GM12878 (cell line): ENCODE results near the gene USP34. TPM values are rescaled to one million over a fixed set of nuclear protein-coding genes. Genes with fewer than 3 reads are reported as not detected.

Experiments used
- ATAC-seq: fragments of 200-7000 bp; cut with Tn5 transposase; 3 replicates; pipeline ENCODE4 v1.9.1; 2020; ENCODE audit warnings: mild to moderate bottlenecking, moderate library complexity
- BruUV-seq: library from RNA; stranded (reverse); fragments of 400-500 nt; replicated peaks from 2 replicates; lab custom pipeline; 2021; lab: Mats Ljungman, UMichigan
- CTCF ChIA-PET: fragments of 300-600 bp; sonication (Branson Sonifier 250); formaldehyde crosslinking; extraction: SDS; loops from one replicate; lab custom pipeline; 2021; ENCODE audit warnings: inconsistent platforms; lab: Yijun Ruan, JAX
- POLR2A ChIA-PET: fragments of 350-600 bp; formaldehyde crosslinking; extraction: SDS; loops from one replicate; lab custom pipeline; 2021; ENCODE audit warnings: inconsistent platforms; lab: Charles Lee
- RAD21 ChIA-PET: fragments of 300-600 bp; sonication (Branson Sonifier 250); formaldehyde crosslinking; loops from one replicate; lab custom pipeline; 2023; ENCODE audit warnings: antibody characterized with exemption; ENCODE audit not compliant: unreplicated experiment; lab: Charles Lee
- SMC1A ChIA-PET: fragments of 300-600 bp; sonication (Branson Sonifier 250); formaldehyde crosslinking; loops from one replicate; lab custom pipeline; 2023; ENCODE audit not compliant: unreplicated experiment, uncharacterized antibody; lab: Charles Lee
- DNase-seq: peaks from one replicate; pipeline ENCODE4 v3.0.0-alpha.2; 2011; ENCODE audit warnings: low read depth, low spot score
- FAIRE-seq: peaks from 3 replicates; lab custom pipeline; 2011; peaks lifted over from hg19 to GRCh38; lab: Jason Lieb, UNC
- H2AFZ ChIP-seq: 2 replicates; pipeline ENCODE4 v1.6.0; 2011; ENCODE audit warnings: low read depth, low read length, control low read depth; ENCODE audit not compliant: control insufficient read depth
- H3K27ac ChIP-seq: 2 replicates; pipeline ENCODE4 v1.5.1; 2011; ENCODE audit warnings: control low read depth; ENCODE audit not compliant: control insufficient read depth, insufficient read depth
- H3K27me3 ChIP-seq, 2 experiments: replicated peaks in 1 of 2; 2 replicates each; pipeline versions ENCODE4 v1.6.0 to v1.6.1; 2011; ENCODE audit warnings: low read length in 1 of 2; ENCODE audit not compliant: control insufficient read depth in 2 of 2, insufficient read depth in 2 of 2
- H3K36me3 ChIP-seq, 2 experiments: 2 replicates each; pipeline ENCODE4 v1.5.1; 2011; ENCODE audit warnings: low read length in 1 of 2; ENCODE audit not compliant: control insufficient read depth in 2 of 2, insufficient read depth in 2 of 2
- H3K4me1 ChIP-seq: 2 replicates; pipeline ENCODE4 v1.6.1; 2011; ENCODE audit warnings: mild to moderate bottlenecking, low read length, moderate library complexity, mixed read lengths; ENCODE audit not compliant: control insufficient read depth, insufficient read depth
- H3K4me2 ChIP-seq: 2 replicates; pipeline ENCODE4 v1.6.0; 2011; ENCODE audit warnings: control low read depth; ENCODE audit not compliant: control insufficient read depth, insufficient read depth
- H3K4me3 ChIP-seq: fragments of 200-600 bp; sonication (generic); 2 replicates; pipeline ENCODE4 v1.5.1; 2016
- H3K79me2 ChIP-seq: 2 replicates; pipeline ENCODE4 v1.6.0; 2011; ENCODE audit warnings: low read length; ENCODE audit not compliant: control insufficient read depth, insufficient read depth
- H3K9ac ChIP-seq: 2 replicates; pipeline ENCODE4 v1.8.0; 2011; ENCODE audit warnings: low read length, control low read depth, mixed read lengths; ENCODE audit not compliant: control insufficient read depth, insufficient read depth
- H3K9me3 ChIP-seq: replicated peaks from 3 replicates; pipeline ENCODE4 v1.5.1; 2011; ENCODE audit warnings: mild to moderate bottlenecking, low read length; ENCODE audit not compliant: control insufficient read depth, insufficient read depth
- H4K20me1 ChIP-seq: 2 replicates; pipeline ENCODE4 v1.6.0; 2011; ENCODE audit not compliant: control insufficient read depth, insufficient read depth
- BACH1 ChIP-seq: fragments of 450-650 bp; IDR thresholded peaks from 2 replicates; pipeline ENCODE4 v1.6.1; 2017; ENCODE audit warnings: mild to moderate bottlenecking, borderline replicate concordance
- BMI1 ChIP-seq: fragments of 450-650 bp; IDR thresholded peaks from 2 replicates; pipeline ENCODE4 v1.6.1; 2016; ENCODE audit warnings: mild to moderate bottlenecking, moderate library complexity, borderline replicate concordance
- CEBPZ ChIP-seq: fragments of 150-350 bp; IDR thresholded peaks from 2 replicates; pipeline ENCODE4 v1.6.1; 2016; ENCODE audit warnings: low read depth, low read length
- E4F1 ChIP-seq: fragments of 450-650 bp; IDR thresholded peaks from 2 replicates; pipeline ENCODE4 v1.6.1; 2018; ENCODE audit warnings: borderline replicate concordance, mild to moderate bottlenecking; ENCODE audit not compliant: partially characterized antibody
- MAX ChIP-seq: IDR thresholded peaks from 2 replicates; pipeline ENCODE4 v1.6.1; 2012; ENCODE audit warnings: low read depth, low read length, improper control_type of control experiment
- NRF1 ChIP-seq: conservative IDR thresholded peaks from 2 replicates; pipeline ENCODE4 v1.6.1; 2011; ENCODE audit warnings: mild to moderate bottlenecking, low read depth, low read length, improper control_type of control experiment
- SKIL ChIP-seq: fragments of 450-650 bp; IDR thresholded peaks from 2 replicates; pipeline ENCODE4 v1.6.1; 2017; ENCODE audit warnings: mild to moderate bottlenecking, low read depth, inconsistent platforms; ENCODE audit not compliant: poor library complexity, severe bottlenecking
- TBL1XR1 ChIP-seq: IDR thresholded peaks from 2 replicates; pipeline ENCODE4 v1.6.1; 2012; ENCODE audit warnings: low read depth, low read length, improper control_type of control experiment
- ZNF384 ChIP-seq: IDR thresholded peaks from 2 replicates; pipeline ENCODE4 v1.6.1; 2012; ENCODE audit warnings: low read depth, mild to moderate bottlenecking, low read length, improper control_type of control experiment, borderline replicate concordance
- WGBS: methylation state at CpG from one replicate; pipeline ENCODE4 v1.1.6; 2016; ENCODE audit warnings: low lambda C conversion rate; ENCODE audit not compliant: insufficient replicate concordance, insufficient coverage; ENCODE audit errors: missing lambda C conversion rate; 5-methylcytosine and 5-hydroxymethylcytosine counted together
- in situ Hi-C: fragments of 300-500 bp; cut with MboI; formaldehyde crosslinking; loops from 9 replicates; pipeline ENCODE4 v1.14.3; 2018; ENCODE audit warnings: mixed read lengths
- intact Hi-C: fragments of 100-400 bp; cut with micrococcal nuclease; formaldehyde crosslinking; loops from one replicate; pipeline ENCODE4 v1.14.2; 2022; ENCODE audit not compliant: unreplicated experiment
- polyA plus RNA-seq, 11 experiments: library from polyadenylated mRNA; depleted of rRNA in 4 of 11; unstranded in 6 of 11; stranded (reverse) in 5 of 11; fragments of >200 nt; fragmentation: Nextera tagmentation in 4 of 11; fragmentation: Illumina TruSeq in 1 of 11; extraction: Ambion mirVana in 4 of 11; extraction: Trizol in 1 of 11; gene quantifications; 1 replicate in 1 of 11; 2 replicates in 10 of 11; pipeline versions ENCODE4 v1.2.1 to v1.2.3, GENCODE V29; 2011 to 2016; ENCODE audit warnings: inconsistent platforms in 2 of 11, missing spikeins in 2 of 11, low read depth in 1 of 11
- total RNA-seq, 4 experiments: library from RNA; depleted of rRNA in 3 of 4; stranded (reverse); fragments of >200 nt in 3 of 4; fragmentation: Illumina TruSeq in 1 of 4; extraction: Trizol in 1 of 4; gene quantifications; 2 replicates each; pipeline versions ENCODE4 v1.2.1 to v1.2.3, GENCODE V29; 2013 to 2021

The USP34 gene
- total and polyA plus RNA-seq, 10 of the 15 experiments (the other 5 are each of a cell fraction or from before 2014, with no cell fraction given), result 26.2 to 106 (median 62.1) TPM

- peaks cover 3% of the 10 kb centered on the region; the same call in 1 of the 2 replicates for H3K79me2 ChIP-seq
- no peaks in the 10 kb centered on the region for H3K9me3 ChIP-seq
- BruUV-seq, result no TSS peak
- in situ Hi-C loops (no loop called here), intact Hi-C loops (no loop called here)
- no peak overlapping the region for H3K4me3 ChIP-seq
- RAD21 ChIA-PET, result no interaction called here
- no peak overlapping the region for H2AFZ ChIP-seq
- no peaks in the 10 kb centered on the region for H3K36me3 ChIP-seq
- FAIRE-seq, result no peak
- no peak for DNase-seq
- H3K27ac ChIP-seq, result no peak overlapping the region
- no peaks in the 10 kb centered on the region for H3K27me3 ChIP-seq
- no peak for ATAC-seq
- no peak overlapping the region for H3K9ac ChIP-seq
- no peaks in the 10 kb centered on the region for H4K20me1 ChIP-seq
- 100% methylated on average over 1 of the region's 1 CpG for WGBS
- SMC1A ChIA-PET, result no interaction called here
- CTCF ChIA-PET, result interaction anchor here (1.2 kb wide), 1 partner anchor 518 kb away, joined by 3 read pairs; no protein-coding TSS in a partner anchor
- no peak overlapping the region for H3K4me2 ChIP-seq
- TF ChIP-seq BMI1 (no peak), BACH1 (no peak), CEBPZ (no peak), E4F1 (no peak), MAX (no peak), ZNF384 (no peak), TBL1XR1 (no peak), SKIL (no peak), NRF1 (no peak)
- H3K4me1 ChIP-seq, result no peaks in the 10 kb centered on the region
- POLR2A ChIA-PET, result interaction anchor here (0.6 kb wide), 2 partner anchors 711 to 1230 kb away, joined by 3 read pairs; no protein-coding TSS in a partner anchor
Measured at GRCh38 chr2:61141151-61141550, 329.7 kb downstream of the USP34 start.
